A549 (cell line): ENCODE measurements around the gene ZHX3. TPM values are rescaled to one million over a fixed set of nuclear protein-coding genes. Genes with fewer than 3 reads are reported as not detected.

Source experiments
- ATAC-seq, 2 experiments: fragments of 200-7000 bp in 1 of 2; fragments of >200 bp in 1 of 2; cut with Nextera tagmentation in 1 of 2; cut with Tn5 transposase in 1 of 2; 3 replicates each; pipeline versions ENCODE4 v1.8.0 to v1.9.1; 2018 to 2020; ENCODE audit warnings: mild to moderate bottlenecking in 1 of 2, moderate library complexity in 1 of 2
- CTCF ChIA-PET: fragments of 300-600 bp; sonication (Branson Sonifier 250); formaldehyde crosslinking; extraction: SDS; loops from one replicate; lab custom pipeline; 2021; ENCODE audit warnings: antibody characterized with exemption, inconsistent platforms; lab: Yijun Ruan, JAX
- POLR2A ChIA-PET: fragments of 350-600 bp; formaldehyde crosslinking; extraction: SDS; loops from one replicate; lab custom pipeline; 2021; ENCODE audit warnings: antibody characterized with exemption, inconsistent platforms; lab: Yijun Ruan, JAX
- DNase-seq, 2 experiments: peaks; one replicate each; pipeline versions ENCODE4 v3.0.0 to v3.0.0-alpha.2; 2011 to 2016; ENCODE audit warnings: low read depth in 1 of 2, low spot score in 1 of 2
- FAIRE-seq: peaks from 2 replicates; lab custom pipeline; 2011; peaks lifted over from hg19 to GRCh38; lab: Jason Lieb, UNC
- H3K27ac ChIP-seq, 2 experiments: fragments of >200 bp; sonication (Bioruptor Twin); formaldehyde crosslinking; 3 replicates each; pipeline ENCODE4 v1.5.1; 2016 to 2017
- H3K4me1 ChIP-seq: fragments of >200 bp; sonication (Bioruptor Twin); formaldehyde crosslinking; 3 replicates; pipeline ENCODE4 v1.6.1; 2016
- H3K4me2 ChIP-seq: fragments of >200 bp; sonication (Bioruptor Twin); formaldehyde crosslinking; 3 replicates; pipeline ENCODE4 v1.6.1; 2016
- H3K4me3 ChIP-seq: fragments of >200 bp; sonication (Bioruptor Twin); formaldehyde crosslinking; 3 replicates; pipeline ENCODE4 v1.5.1; 2016
- H3K9me3 ChIP-seq: fragments of >200 bp; sonication (Bioruptor Twin); formaldehyde crosslinking; 3 replicates; pipeline ENCODE4 v1.6.1; 2016
- BHLHE40 ChIP-seq: IDR thresholded peaks from 2 replicates; pipeline ENCODE4 v1.6.1; 2012; ENCODE audit warnings: low read depth, low read length, inconsistent platforms
- CHD2 ChIP-seq: fragments of 150-350 bp; IDR thresholded peaks from 2 replicates; pipeline ENCODE4 v1.6.1; 2014; ENCODE audit warnings: low read length; ENCODE audit not compliant: partially characterized antibody
- CTCF ChIP-seq: fragments of >200 bp; sonication (Bioruptor Twin); formaldehyde crosslinking; IDR thresholded peaks from 3 replicates; pipeline ENCODE4 v1.5.1; 2016
- E2F6 ChIP-seq: IDR thresholded peaks from 2 replicates; pipeline ENCODE4 v1.6.1; 2012; ENCODE audit warnings: low read depth, borderline replicate concordance
- FOSL2 ChIP-seq, 2 experiments: fragments of 450-650 bp in 1 of 2; fragments of >200 bp in 1 of 2; sonication (Bioruptor Twin) in 1 of 2; formaldehyde crosslinking; IDR thresholded peaks; 2 replicates each; pipeline versions ENCODE4 v1.5.0 to v1.6.1; 2016 to 2020; ENCODE audit warnings: mild to moderate bottlenecking in 1 of 2, moderate library complexity in 1 of 2
- GATA3 ChIP-seq: IDR thresholded peaks from 2 replicates; pipeline ENCODE4 v1.6.1; 2012; ENCODE audit warnings: borderline replicate concordance
- HDAC2 ChIP-seq: fragments of 200-600 bp; sonication (generic); IDR thresholded peaks from 2 replicates; pipeline ENCODE4 v1.6.1; 2016
- HES2 ChIP-seq: fragments of >200 bp; sonication (Bioruptor Twin); formaldehyde crosslinking; IDR thresholded peaks from 2 replicates; pipeline ENCODE4 v1.6.1; 2016
- HMGXB4 ChIP-seq: fragments of 250-450 bp; sonication (Bioruptor Pico); IDR thresholded peaks from 2 replicates; pipeline ENCODE4 v1.5.0; 2021; ENCODE audit warnings: mild to moderate bottlenecking, moderate library complexity, borderline replicate concordance
- HOXA7 ChIP-seq: fragments of 250-450 bp; sonication (Bioruptor Pico); IDR thresholded peaks from 2 replicates; pipeline ENCODE4 v1.5.0; 2020; ENCODE audit warnings: mild to moderate bottlenecking, moderate library complexity
- HOXB13 ChIP-seq: fragments of 250-450 bp; sonication (Bioruptor Pico); IDR thresholded peaks from 2 replicates; pipeline ENCODE4 v1.5.0; 2020; ENCODE audit warnings: low read depth, mild to moderate bottlenecking, moderate library complexity
- HOXB5 ChIP-seq: fragments of 250-450 bp; sonication (Bioruptor Pico); IDR thresholded peaks from 2 replicates; pipeline ENCODE4 v1.5.0; 2020; ENCODE audit warnings: mild to moderate bottlenecking, moderate library complexity
- KDM1A ChIP-seq: fragments of 200-600 bp; sonication (generic); IDR thresholded peaks from 2 replicates; pipeline ENCODE4 v1.6.1; 2016; ENCODE audit warnings: low read depth, mild to moderate bottlenecking
- KDM5A ChIP-seq: fragments of 200-600 bp; sonication (generic); IDR thresholded peaks from 2 replicates; pipeline ENCODE4 v1.6.1; 2016; ENCODE audit warnings: antibody characterized with exemption, mild to moderate bottlenecking
- MAFK ChIP-seq: fragments of 450-650 bp; IDR thresholded peaks from 2 replicates; pipeline ENCODE4 v1.6.1; 2014; ENCODE audit not compliant: partially characterized antibody
- MAX ChIP-seq: IDR thresholded peaks from 2 replicates; pipeline ENCODE4 v1.6.1; 2012
- NFE2L2 ChIP-seq: fragments of 150-350 bp; conservative IDR thresholded peaks from 2 replicates; pipeline ENCODE4 v1.6.1; 2014; ENCODE audit warnings: low read length
- NPAS2 ChIP-seq: fragments of 250-450 bp; sonication (Bioruptor Pico); IDR thresholded peaks from 2 replicates; pipeline ENCODE4 v1.8.0; 2022; ENCODE audit warnings: mild to moderate bottlenecking, moderate library complexity, borderline replicate concordance
- PBX3 ChIP-seq: IDR thresholded peaks from 2 replicates; pipeline ENCODE4 v1.6.1; 2012
- POLR2AphosphoS2 ChIP-seq: conservative IDR thresholded peaks from 2 replicates; pipeline ENCODE4 v1.6.1; 2012; ENCODE audit warnings: low read length, improper control_type of control experiment, inconsistent platforms
- RAD21 ChIP-seq, 2 experiments: fragments of >200 bp in 1 of 2; sonication (Bioruptor Twin) in 1 of 2; formaldehyde crosslinking in 1 of 2; IDR thresholded peaks in 1 of 2; conservative IDR thresholded peaks in 1 of 2; 2 replicates in 1 of 2; 3 replicates in 1 of 2; pipeline ENCODE4 v1.6.1; 2012 to 2018; ENCODE audit warnings: inconsistent platforms in 1 of 2
- RARB ChIP-seq: fragments of 250-450 bp; sonication (Bioruptor Pico); IDR thresholded peaks from 2 replicates; pipeline ENCODE4 v1.8.0; 2021; ENCODE audit warnings: mild to moderate bottlenecking, moderate library complexity
- RNF2 ChIP-seq: fragments of 200-600 bp; sonication (generic); IDR thresholded peaks from 2 replicates; pipeline ENCODE4 v1.6.1; 2016; ENCODE audit warnings: low read depth, mild to moderate bottlenecking, antibody characterized with exemption, moderate library complexity, borderline replicate concordance
- SMC3 ChIP-seq: fragments of >200 bp; sonication (Bioruptor Twin); formaldehyde crosslinking; IDR thresholded peaks from 3 replicates; pipeline ENCODE4 v1.6.1; 2018; ENCODE audit warnings: inconsistent platforms
- TFCP2L1 ChIP-seq: fragments of 250-450 bp; sonication (Bioruptor Pico); IDR thresholded peaks from 2 replicates; pipeline ENCODE4 v1.5.0; 2021; ENCODE audit warnings: mild to moderate bottlenecking
- TP53 ChIP-seq: fragments of 250-450 bp; sonication (Bioruptor Pico); IDR thresholded peaks from 2 replicates; pipeline ENCODE4 v1.5.0; 2021; ENCODE audit warnings: mild to moderate bottlenecking, moderate library complexity
- ZFP36 ChIP-seq: fragments of 450-650 bp; IDR thresholded peaks from 2 replicates; pipeline ENCODE4 v1.6.1; 2014; ENCODE audit warnings: borderline replicate concordance; ENCODE audit not compliant: partially characterized antibody
- ZNF302 ChIP-seq: fragments of 250-450 bp; sonication (Bioruptor Pico); IDR thresholded peaks from 2 replicates; pipeline ENCODE4 v1.9.0; 2021; ENCODE audit warnings: inconsistent platforms, mild to moderate bottlenecking, moderate library complexity
- ZSCAN20 ChIP-seq: fragments of 250-450 bp; sonication (Bioruptor Pico); IDR thresholded peaks from 2 replicates; pipeline ENCODE4 v1.8.0; 2022; ENCODE audit warnings: mild to moderate bottlenecking, moderate library complexity
- WGBS: methylation state at CpG from one replicate; pipeline ENCODE4 v1.1.6; 2017; ENCODE audit errors: missing lambda C conversion rate; 5-methylcytosine and 5-hydroxymethylcytosine counted together
- polyA plus RNA-seq, 4 experiments: library from polyadenylated mRNA; depleted of rRNA in 3 of 4; stranded (reverse); fragments of >200 nt; fragmentation: RNase III in 1 of 4; extraction: RNeasy Plus Mini Kit Qiagen cat#74134 plus additional on column Dnase treatment in 1 of 4; gene quantifications; 2 replicates in 3 of 4; 3 replicates in 1 of 4; pipeline ENCODE4 v1.2.3, GENCODE V29; 2011 to 2017

ZHX3 gene
- polyA plus RNA-seq, 2 of the 4 experiments (the other 2 are of a cell fraction), result 3.6 to 4.1 TPM

GRCh38 chr20:41171736-41172295 lies 145.7 kb downstream of the ZHX3 start:
- WGBS, result 84% methylated on average over 3 of the region's 3 CpGs
- TF ChIP-seq CHD2, result no peak
- no peak for TF ChIP-seq GATA3
- no peak for TF ChIP-seq RARB (CRISPR knock-in tag)
- no peak for TF ChIP-seq RNF2
- TF ChIP-seq PBX3, result no peak
- TF ChIP-seq KDM5A, result no peak
- no peak for TF ChIP-seq RAD21 (conservative IDR thresholded peaks at IDR 0.05 in 1 of 2, IDR thresholded peaks at IDR 0.05 in 1 of 2)
- no peak for TF ChIP-seq MAFK
- TF ChIP-seq TP53 (CRISPR knock-in tag), result no peak
- no peak for TF ChIP-seq TFCP2L1 (CRISPR knock-in tag)
- TF ChIP-seq ZNF302 (CRISPR knock-in tag), result no peak
- no peak for TF ChIP-seq HOXB13 (CRISPR knock-in tag)
- no peak for TF ChIP-seq FOSL2 (IDR thresholded peaks at IDR 0.05)
- no peak for TF ChIP-seq FOSL2 (CRISPR knock-in tag; IDR thresholded peaks at IDR 0.05)
- no peak for TF ChIP-seq CTCF
- no peak for TF ChIP-seq HES2
- TF ChIP-seq HDAC2, result no peak
- TF ChIP-seq SMC3, result no peak
- TF ChIP-seq BHLHE40, result no peak
- no peaks in the 10 kb centered on the region for H3K4me1 ChIP-seq
- no peak for ATAC-seq
- no peak overlapping the region for H3K4me2 ChIP-seq
- H3K9me3 ChIP-seq, result no peaks in the 10 kb centered on the region
- H3K27ac ChIP-seq, result no peak overlapping the region
- DNase-seq, result no peak
- no peak overlapping the region for H3K4me3 ChIP-seq
- CTCF ChIA-PET, result interaction anchor here (0.9 to 12.1 kb wide), 19 partner anchors 8 to 521 kb away, joined by 3 to 248 read pairs (median 12); partner anchors contain the start of genes LPIN3, PLCG1 and ZHX3
- POLR2A ChIA-PET, result no interaction called here
- FAIRE-seq, result no peak

- Histone ChIP-seq H3K9me3 (no peaks in the 10 kb centered on the region), H3K27ac (no peak overlapping the region), H3K4me1 (no peaks in the 10 kb centered on the region), H3K4me2 (no peak overlapping the region), H3K4me3 (no peak overlapping the region)
- DNase-seq (no peak), FAIRE-seq (no peak), ATAC-seq (no peak)
- CTCF ChIA-PET, result interaction anchor here (1.0 to 12.1 kb wide), 8 partner anchors 12 to 201 kb away, joined by 3 to 248 read pairs (median 4); partner anchors contain the start of gene LPIN3
- POLR2A ChIA-PET, result no interaction called here
- 90% methylated on average over 6 of the region's 6 CpGs for WGBS
- TF ChIP-seq HMGXB4 (CRISPR knock-in tag), result no peak
- no peak for TF ChIP-seq ZFP36
- no peak for TF ChIP-seq HOXA7 (CRISPR knock-in tag)
- no peak for TF ChIP-seq NFE2L2
- TF ChIP-seq FOSL2 (IDR thresholded peaks at IDR 0.05), result no peak
- no peak for TF ChIP-seq FOSL2 (CRISPR knock-in tag; IDR thresholded peaks at IDR 0.05)
- no peak for TF ChIP-seq HOXB5 (CRISPR knock-in tag)
- no peak for TF ChIP-seq NPAS2 (CRISPR knock-in tag)
- no peak for TF ChIP-seq MAX
- no peak for TF ChIP-seq ZSCAN20 (CRISPR knock-in tag)
- no peak for TF ChIP-seq KDM1A
- no peak for TF ChIP-seq CHD2
- no peak for TF ChIP-seq E2F6
- TF ChIP-seq POLR2AphosphoS2, result no peak
- no peak for TF ChIP-seq CTCF
Measured at GRCh38 chr20:41170386-41171105, 147.0 kb downstream of the ZHX3 start.
